ENCODE measurements around the gene CAMK4. TPM values are rescaled to one million over a fixed set of nuclear protein-coding genes. Genes with fewer than 3 reads are reported as not detected.
A peak's percentile ranks its signal among the peaks of the same experiment; 100 is the strongest.

CAMK4 gene
- total and polyA plus RNA-seq, 8 donors: 0.45 to 25.1 (median 3.8) TPM

GRCh38 chr5:111228520-111229220 lies 4.5 kb downstream of the CAMK4 start:
- peaks cover 0 to 16% (median 12%) of the 10 kb centered on the region in 4 donors for H3K4me1 ChIP-seq
- H3K9me3 ChIP-seq: no peaks in the 10 kb centered on the region
- TF ChIP-seq, protein P1, sequence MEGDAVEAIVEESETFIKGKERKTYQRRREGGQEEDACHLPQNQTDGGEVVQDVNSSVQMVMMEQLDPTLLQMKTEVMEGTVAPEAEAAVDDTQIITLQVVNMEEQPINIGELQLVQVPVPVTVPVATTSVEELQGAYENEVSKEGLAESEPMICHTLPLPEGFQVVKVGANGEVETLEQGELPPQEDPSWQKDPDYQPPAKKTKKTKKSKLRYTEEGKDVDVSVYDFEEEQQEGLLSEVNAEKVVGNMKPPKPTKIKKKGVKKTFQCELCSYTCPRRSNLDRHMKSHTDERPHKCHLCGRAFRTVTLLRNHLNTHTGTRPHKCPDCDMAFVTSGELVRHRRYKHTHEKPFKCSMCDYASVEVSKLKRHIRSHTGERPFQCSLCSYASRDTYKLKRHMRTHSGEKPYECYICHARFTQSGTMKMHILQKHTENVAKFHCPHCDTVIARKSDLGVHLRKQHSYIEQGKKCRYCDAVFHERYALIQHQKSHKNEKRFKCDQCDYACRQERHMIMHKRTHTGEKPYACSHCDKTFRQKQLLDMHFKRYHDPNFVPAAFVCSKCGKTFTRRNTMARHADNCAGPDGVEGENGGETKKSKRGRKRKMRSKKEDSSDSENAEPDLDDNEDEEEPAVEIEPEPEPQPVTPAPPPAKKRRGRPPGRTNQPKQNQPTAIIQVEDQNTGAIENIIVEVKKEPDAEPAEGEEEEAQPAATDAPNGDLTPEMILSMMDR (IDR thresholded peaks at IDR 0.05): no peak
- TF ChIP-seq POLR2AphosphoS5 (IDR thresholded peaks at IDR 0.05) (no peak), POLR2A (IDR thresholded peaks at IDR 0.05) (no peak), EP300 (IDR thresholded peaks at IDR 0.05) (no peak)
- peak in 1 of 2 donors; percentile 71 for DNase-seq
- H3K4me3 ChIP-seq: no peak overlapping the region
- peaks cover 0 to 45% (median 24%) of the 10 kb centered on the region in 3 donors for H3K27me3 ChIP-seq
- H3K27ac ChIP-seq: peak overlapping the region in 3 of 5 donors; percentile 30 to 47 (median 41)
- WGBS, 5 donors: 56 to 82% (median 70%) methylated on average over 2 of the region's 2 CpGs
- H3K36me3 ChIP-seq: no peaks in the 10 kb centered on the region
- intact Hi-C loops (cut with DNase I; ENCODE audit: low total_unique reads): no loop called here

DNA sequence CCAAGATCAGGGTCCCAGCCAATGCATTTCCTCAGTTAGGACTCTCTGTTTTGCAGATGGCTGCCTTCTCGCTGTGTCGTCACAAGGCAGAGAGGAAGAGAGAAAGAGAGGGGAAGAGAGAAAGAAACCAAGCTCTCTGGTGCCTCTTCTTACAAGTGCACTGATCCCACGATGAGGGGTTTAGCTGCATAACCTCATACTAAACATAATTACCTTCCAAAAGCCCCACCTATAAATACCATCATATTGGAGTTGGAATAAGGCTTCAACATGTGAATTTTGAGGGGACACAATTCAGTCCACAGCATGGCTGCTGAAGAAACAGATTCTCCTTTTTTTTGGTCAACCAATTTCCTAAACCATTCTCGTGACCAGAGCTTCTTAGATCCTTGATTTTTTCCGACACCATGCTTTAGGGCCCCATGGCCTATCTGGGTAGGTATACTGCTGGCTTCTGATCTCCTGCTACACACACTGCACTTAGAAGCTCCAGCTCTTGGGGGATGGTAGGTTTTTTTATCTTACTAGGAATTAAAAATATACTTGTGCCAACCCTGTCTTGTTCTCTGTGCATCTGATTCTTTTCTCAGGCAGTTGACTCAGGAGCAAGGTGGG lies 5.1 kb downstream of the CAMK4 start:
- Histone ChIP-seq H3K27me3 (peaks cover 0 to 38% (median 17%) of the 10 kb centered on the region in 3 donors), H3K36me3 (no peaks in the 10 kb centered on the region), H3K27ac (peak overlapping the region in 3 of 5 donors; percentile 30 to 47 (median 41)), H3K9me3 (no peaks in the 10 kb centered on the region), H3K4me1 (peaks cover 0 to 10% (median 7%) of the 10 kb centered on the region in 4 donors), H3K4me3 (no peak overlapping the region)
- intact Hi-C loops (cut with DNase I; ENCODE audit: low total_unique reads): no loop called here
- WGBS, 5 donors: 70 to 90% (median 84%) methylated on average over 5 of the region's 5 CpGs
- no peak for DNase-seq
- TF ChIP-seq POLR2AphosphoS5 (IDR thresholded peaks at IDR 0.05): no peak
- TF ChIP-seq, protein P1 (IDR thresholded peaks at IDR 0.05): no peak
- no peak for TF ChIP-seq POLR2A (IDR thresholded peaks at IDR 0.05)
- TF ChIP-seq EP300 (IDR thresholded peaks at IDR 0.05): no peak

GRCh38 chr5:111229871-111230810 lies 6.0 kb downstream of the CAMK4 start:
- Histone ChIP-seq H3K4me3 (no peak overlapping the region), H3K4me1 (peaks cover 0 to 2% (median under 1%) of the 10 kb centered on the region in 4 donors), H3K9me3 (no peaks in the 10 kb centered on the region), H3K27me3 (peaks cover 0 to 30% (median 9%) of the 10 kb centered on the region in 3 donors), H3K27ac (peak overlapping the region in 1 of 5 donors; percentile 41), H3K36me3 (no peaks in the 10 kb centered on the region)
- intact Hi-C loops (cut with DNase I; ENCODE audit: low total_unique reads): no loop called here
- no peak for DNase-seq
- TF ChIP-seq POLR2AphosphoS5 (IDR thresholded peaks at IDR 0.05) (no peak), POLR2A (IDR thresholded peaks at IDR 0.05) (no peak), EP300 (IDR thresholded peaks at IDR 0.05) (no peak)
- TF ChIP-seq, protein P1 (IDR thresholded peaks at IDR 0.05): no peak
- WGBS, 5 donors: 60 to 77% (median 69%) methylated on average over 4 of the region's 4 CpGs

DNA sequence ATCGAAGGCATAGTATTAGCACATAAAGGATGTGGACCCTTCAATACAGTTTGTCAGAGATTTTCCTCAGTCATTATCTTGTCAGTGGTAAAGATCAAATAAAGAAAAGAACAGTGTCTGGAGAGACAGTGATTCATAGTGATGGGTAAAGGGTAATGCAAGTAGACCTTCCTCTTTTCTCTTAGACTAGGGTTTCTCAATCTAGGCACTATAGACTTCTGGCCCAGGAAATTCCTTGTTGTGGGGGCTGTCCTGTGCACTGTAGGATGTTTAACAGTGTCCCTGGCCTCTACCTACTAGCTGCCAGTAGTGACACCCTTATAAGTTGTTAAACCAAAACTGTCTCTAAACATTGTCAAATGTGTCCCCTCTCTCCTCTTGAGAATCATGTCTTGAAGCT lies 6.9 kb downstream of the CAMK4 start:
- DNase-seq: no peak
- 71 to 93% (median 89%) methylated on average over 1 of the region's 1 CpG for WGBS, 5 donors
- intact Hi-C loops (cut with DNase I; ENCODE audit: low total_unique reads): no loop called here
- Histone ChIP-seq H3K4me1 (no peaks in the 10 kb centered on the region), H3K27ac (peak overlapping the region in 1 of 5 donors; percentile 10), H3K4me3 (no peak overlapping the region), H3K9me3 (no peaks in the 10 kb centered on the region), H3K36me3 (no peaks in the 10 kb centered on the region), H3K27me3 (peaks cover 0 to 21% (median 7%) of the 10 kb centered on the region in 3 donors)
- TF ChIP-seq EP300 (IDR thresholded peaks at IDR 0.05) (no peak), POLR2A (IDR thresholded peaks at IDR 0.05) (no peak), POLR2AphosphoS5 (IDR thresholded peaks at IDR 0.05) (no peak)
- TF ChIP-seq, protein P1 (IDR thresholded peaks at IDR 0.05): no peak
